NCI-H1105 (cell line): ENCODE results near the gene STAM2.
"Not testable (repeated sequence)": the region's sequence is repeated elsewhere in the genome, so short reads cannot be mapped to it uniquely, and the experiment has no call there.

Experiments
- DNase-seq: peaks from one replicate; lab custom pipeline; 2025; lab: John Stamatoyannopoulos, UW

Gene STAM2

DNA sequence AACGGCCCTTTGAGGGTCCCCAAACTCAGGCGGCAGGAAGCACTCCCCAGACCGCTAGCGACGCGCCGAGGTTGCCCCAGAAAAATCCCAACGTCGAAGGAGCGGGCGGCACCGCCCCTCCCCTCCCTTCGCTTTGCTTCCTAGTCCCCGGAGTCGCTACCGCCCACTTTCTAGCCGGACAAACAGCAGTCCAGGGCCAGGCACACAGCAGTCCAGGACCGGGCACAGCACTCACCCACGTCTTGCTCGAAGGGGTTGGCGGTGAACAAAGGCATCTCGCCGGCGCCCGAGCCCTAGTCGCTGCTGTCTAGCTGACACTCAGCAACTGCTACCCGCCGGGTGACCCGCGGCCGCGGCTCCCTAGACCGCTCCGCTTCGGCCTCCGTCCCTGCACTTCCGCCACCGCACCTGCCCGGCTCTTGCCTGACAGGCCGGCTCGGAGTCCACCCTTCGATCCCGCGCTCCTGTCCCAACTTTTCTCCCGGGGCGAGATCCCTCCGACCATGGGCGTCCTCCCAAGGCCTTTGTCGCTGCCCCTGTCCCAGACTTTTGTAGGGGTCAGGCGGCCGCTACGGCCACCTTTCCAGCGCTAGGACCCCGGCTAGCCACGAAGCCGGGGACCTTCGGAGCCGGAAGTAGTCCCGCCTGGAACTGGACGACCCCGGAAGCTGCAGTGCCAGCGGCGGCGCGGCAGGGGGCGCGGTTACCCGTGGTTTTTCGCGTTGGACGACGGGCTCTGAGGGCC is at the start of gene STAM2:
TSS of gene STAM2 (minus strand) at position 396 of the 745 bp plus-strand sequence. CDS start at position 275, 121 bp downstream.
- peak; percentile 77 for DNase-seq

DNA sequence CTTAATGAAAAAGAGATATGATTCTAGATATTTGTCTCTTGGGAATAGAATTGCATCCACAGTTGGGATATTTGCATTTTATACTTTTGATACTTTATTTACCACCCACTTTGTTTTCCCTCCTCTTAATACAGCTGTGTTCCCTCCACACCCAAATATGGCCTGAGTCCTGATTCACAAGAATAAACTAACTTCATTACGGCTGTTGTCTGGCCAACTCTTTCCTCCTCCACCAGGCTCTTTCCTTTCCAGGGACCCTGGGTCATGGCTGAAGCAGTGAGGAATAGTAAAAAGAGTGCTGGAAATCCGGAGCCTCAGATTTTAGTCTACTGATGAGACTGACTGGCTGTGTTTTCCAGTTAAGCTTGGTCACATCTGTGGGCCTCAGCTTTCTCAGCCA is 48.4 kb upstream of the STAM2 start:
- no peak for DNase-seq

DNA sequence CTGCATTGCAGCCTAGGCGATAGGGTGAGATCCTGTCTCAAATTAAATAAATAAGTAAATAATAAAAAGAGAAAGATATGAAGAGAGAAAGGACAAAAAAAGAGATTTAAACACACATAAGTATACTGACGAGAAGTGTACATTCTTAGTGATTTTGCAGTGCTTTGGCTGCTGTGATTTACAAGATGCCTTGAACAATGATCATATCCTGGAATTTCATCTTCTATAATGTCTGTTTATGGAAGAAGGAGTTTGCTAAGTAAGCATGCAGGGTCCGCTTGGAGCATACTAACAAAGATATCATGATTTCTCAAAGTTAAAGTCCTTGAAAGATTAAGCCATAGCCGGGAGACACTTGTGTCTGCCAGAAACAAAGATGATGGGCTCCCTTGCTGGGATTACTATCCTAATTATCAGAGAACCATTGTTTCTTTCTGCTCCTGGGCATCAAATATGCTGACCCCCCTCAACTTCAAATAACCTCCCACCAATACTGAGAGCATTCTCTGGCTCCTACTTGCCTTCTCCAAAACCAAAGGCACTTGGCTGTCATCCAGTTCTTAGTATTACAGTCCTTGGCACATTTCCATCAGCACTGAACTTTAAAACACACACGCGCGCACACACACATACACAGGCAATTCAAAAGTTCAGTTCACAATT is 47.5 kb upstream of the STAM2 start:
- peak; percentile 89 for DNase-seq

DNA sequence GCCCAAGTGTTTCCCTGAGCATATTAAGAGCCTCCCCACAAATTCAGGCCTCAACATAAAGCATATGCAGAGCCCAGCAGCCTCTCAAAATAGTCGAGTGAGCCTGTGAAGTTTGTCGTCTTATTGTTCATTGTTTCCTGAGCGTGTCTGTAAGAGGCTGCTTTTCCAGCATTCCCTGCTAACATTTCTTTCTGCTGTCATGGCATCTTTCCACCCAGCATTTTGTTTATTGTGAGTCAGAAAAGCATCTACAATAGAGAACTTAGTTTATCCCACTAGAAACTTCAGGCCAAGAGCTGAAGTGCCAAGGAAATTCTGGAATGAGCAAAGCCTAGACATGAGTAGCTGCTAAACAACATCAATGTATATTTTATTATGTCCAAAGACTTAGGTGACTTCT is 46.3 kb upstream of the STAM2 start:
- DNase-seq, result no peak

DNA sequence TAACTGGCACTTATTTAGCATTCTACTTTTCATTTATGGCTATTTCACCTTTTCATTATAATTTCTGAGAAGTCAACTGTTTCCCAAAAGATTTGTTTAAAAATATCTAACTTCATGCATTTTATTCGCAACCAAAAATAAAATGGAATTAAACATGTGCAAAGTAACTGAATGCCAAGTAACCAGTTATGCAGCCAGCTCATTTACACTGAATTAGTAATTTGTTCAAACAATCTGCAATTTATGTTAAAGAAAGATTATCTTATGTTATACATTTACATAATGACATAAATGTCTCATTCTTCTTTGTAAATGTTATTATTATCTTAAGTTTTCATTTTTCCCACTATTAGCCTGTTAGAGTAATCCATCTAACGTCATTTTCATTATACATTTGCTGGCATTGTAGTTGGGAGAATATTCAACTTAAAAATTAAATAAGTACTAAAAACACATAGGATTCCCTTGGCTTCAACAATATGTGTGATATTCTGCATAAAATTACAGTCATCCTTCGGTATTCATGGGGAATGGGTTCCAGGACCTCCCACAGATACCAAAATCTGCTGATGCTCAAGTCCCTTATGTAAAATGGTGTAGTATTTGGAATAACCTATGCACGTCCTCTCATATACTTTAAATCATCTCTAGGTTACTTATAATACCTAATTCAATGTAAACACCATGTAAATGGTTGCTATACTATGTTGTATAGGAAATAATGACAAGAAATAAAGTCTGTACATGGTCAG is 43.7 kb upstream of the STAM2 start:
- DNase-seq, result no peak

DNA sequence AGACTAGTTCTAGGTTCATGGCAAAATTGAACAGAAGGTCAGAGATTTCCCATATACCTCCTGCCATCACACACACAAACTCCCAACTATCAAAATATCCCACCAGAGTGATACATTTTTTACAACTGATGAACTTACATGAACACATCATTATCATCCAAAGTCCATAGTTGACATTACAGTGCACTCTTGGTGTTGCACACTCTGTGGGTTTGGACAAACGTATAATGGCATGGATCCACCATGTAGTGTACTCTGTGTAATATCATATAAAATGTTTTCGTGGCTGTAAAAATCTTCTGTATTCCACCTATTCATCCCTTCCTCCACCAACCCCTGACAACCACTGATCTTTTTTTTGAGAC is 25.9 kb upstream of the STAM2 start:
- DNase-seq, result no peak

DNA sequence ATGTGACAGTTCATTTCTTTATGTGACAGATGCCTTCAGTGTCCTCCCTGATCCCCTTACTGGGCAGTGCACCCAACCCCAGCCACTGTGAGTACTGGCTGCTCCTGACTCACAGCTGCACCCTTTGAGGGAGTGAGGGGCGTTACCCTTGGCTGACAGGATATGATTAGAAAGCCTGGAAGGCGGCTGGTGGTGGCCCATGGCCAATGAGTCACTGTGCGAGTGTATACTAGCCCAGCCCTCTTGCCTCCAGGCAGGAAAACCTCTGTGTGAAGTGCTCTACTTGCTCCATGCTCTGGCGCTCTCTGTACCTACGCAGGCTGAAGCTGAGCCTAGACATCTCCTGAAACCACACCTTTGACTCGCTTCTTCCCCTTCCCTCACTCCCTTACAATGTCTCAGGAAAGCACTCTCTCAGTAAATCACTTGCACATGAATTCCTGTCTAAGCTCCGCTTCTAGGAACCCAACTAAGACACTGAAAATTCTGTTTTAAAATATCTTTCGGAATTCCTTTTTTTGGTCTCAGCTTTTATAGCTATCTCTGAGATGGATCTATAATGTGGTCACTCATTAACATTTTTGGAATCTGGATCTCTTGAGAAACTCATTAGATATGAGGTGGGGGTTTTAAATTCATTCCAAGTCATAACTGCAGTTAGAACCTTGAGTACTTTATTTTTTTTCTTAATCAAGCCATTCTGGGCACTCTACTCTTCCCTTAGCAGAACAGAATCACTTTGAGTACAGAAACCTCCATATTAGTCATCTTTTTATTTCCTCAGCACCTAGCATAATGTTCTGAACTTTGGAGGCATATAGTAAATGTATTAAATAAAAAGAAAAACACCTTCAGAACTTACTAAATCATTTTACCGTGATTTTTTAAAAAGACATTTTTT is 25.3 kb upstream of the STAM2 start:
- DNase-seq, result no peak

DNA sequence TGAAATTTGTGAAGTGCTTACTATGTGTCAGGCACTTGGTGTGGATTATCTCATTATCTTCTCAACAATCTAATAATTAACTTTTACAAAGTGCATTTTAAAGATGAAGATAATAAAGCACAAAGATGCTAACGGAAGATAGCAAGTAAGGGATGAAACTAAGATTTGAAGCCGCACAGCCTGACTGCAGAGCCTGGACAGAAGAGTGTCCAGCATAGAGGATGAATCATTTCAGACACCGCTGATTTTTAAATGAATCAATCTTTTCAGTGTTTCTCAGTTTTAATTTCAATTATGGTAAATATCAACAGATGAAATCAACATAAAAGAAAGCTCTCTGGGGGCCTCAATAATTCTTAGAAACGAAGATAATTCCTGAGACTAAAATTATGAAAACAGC is 24.5 kb upstream of the STAM2 start:
- DNase-seq, result no peak

DNA sequence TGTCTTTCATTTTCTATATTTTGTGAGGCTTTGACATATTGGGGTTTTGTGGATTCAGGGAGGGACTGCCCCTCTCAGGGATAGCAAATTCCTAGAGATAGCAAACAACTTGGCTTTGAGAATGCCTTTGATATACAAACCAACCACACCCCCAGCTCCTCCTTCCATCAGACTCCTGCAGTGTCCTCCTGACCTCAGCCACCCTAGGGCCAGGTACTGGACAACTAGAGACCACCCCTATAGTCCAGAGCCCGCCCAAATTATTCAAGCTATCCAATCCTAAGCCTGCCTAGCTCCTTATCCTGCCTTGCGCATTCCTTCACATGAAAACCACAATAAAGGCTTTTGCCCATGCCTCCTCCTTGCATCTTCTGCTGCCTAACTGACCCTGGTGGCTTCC is 22.9 kb upstream of the STAM2 start:
- DNase-seq, result no peak

DNA sequence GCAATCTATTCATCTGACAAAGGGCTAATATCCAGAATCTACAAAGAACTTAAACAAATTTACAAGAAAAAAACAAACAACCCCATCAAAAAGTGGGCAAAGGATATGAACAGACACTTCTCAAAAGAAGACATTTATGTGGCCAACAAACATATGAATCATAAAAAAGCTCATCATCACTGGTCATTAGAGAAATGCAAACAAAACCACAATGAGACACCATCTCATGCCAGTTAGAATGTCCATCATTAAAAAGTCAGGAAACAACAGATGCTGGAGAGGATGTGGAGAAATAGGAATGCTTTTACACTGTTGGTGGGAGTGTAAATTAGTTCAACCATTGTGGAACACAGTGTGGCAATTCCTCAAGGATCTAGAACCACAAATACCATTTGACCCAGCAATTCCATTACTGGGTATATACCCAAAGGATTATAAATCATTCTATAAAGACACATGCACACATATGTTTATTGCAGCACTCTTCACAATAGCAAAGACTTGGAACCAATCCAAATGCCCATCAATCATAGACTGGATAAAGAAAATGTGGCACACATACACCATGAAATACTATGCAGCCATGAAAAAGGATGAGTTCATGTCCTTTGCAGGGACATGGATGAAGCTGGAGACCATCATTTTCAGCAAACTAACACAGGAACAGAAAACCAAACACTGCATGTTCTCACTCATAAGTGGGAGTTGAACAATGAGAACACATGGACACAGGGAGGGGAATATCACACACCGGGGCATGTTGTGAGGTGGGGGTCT is 22.1 kb upstream of the STAM2 start:
- DNase-seq, result not testable (repeated sequence)

DNA sequence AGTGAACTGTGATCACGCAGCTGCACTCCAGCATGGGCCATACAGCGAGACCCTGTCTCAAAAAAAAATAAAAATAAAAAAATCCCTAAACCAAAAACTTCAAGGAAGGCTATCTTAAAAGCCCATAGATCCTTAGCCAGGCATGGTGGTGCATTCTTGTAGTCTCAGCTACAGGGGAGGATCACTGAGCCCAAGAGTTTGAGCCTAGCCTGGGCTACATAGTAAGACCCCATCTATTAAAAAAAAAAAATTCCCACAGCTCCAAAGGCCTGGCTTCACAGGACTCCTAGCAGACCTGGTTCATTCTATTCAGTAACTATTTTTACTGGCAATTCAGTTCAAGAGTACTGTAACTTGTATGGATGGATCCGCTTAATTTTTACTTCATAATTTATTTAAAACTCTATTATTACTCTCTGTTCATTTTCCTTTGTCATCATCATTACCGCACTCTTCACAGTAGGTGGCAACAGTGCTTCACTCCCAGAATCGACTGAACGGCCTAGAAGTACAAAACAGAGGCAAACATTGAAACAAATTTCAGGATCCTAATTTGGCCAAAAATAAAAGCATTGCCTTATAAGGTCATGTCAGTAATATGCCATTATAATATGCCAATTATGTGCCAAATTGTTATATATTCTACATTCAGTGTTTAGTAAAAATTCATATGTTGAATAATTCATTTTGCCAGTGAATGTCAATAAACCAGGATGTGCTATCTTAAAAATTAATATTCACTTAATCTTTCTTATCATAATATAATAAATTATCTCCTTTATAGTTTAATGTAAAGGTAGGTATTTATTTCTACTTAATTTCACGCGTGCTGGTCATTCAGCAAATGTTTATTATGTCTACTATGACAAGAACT is 14.3 kb upstream of the STAM2 start:
- DNase-seq, result peak; percentile 41

DNA sequence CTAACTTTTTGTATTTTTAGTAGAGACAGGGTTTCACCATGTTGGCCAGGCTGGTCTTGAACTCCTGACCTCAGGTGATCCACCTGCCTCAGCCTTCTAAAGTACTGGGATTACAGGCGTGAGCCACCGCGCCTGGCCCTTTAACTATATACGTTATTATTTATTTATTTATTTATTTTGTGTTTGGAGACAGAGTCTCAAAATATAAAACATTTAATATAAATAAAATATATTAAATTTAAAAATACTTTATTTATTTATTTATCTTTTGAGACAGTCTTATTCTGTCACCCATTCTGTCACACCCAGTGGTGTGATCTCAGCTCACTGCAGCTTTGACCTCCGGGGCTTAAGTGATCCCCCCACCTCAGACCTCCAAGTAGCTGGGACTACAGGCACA is 11.2 kb upstream of the STAM2 start:
- not testable (repeated sequence) for DNase-seq

DNA sequence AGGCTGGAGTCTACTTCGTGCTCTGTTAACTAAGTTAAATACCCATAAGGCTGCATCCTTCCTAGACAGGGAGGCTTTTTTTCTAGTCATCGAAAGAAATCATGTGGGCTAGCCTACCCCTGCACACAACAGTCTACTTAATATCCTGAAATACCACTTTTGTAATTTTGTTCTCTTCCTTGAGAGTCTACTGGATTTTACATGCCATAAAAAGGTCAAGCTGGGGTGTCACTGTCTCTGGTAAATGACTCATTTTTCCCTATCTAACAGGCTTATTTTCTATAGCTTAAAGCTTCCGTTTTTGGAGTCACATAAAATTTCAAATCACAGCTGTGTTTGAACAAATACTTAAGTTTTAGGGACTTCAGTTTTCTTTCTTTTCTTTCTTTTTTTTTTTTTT is 10.7 kb upstream of the STAM2 start:
- no peak for DNase-seq

DNA sequence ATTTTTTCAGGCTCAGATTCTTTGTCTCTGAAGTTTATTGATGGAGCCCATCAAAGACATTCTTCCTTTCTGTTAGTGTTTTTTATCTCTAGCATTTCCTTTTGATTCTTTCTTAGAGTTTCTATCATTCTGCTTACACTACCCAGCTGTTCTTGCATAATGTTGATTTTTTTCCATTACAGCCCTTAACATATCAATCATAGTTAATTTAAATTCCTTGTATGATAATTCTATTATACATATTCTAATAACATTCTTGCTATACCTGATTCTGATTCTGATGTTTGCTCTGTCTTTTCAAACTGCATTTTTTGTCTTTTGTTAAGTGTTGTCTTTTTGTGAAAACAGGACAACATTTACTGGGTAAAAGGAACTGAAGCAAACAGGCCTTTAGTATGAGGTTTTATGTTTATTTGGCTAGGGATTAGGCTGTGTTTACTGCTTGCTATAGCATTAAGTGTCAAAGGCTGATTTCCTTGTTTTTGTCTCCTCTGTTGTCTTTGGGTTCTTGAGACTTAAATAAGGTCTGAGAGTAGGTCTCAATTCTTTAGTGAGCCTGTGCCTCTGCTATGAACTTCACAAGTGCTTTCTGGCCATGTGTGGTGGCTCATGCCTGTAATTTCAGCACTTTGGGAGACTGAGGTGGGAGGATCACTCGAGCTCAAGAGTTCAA is 8.0 kb upstream of the STAM2 start:
- DNase-seq, result no peak

DNA sequence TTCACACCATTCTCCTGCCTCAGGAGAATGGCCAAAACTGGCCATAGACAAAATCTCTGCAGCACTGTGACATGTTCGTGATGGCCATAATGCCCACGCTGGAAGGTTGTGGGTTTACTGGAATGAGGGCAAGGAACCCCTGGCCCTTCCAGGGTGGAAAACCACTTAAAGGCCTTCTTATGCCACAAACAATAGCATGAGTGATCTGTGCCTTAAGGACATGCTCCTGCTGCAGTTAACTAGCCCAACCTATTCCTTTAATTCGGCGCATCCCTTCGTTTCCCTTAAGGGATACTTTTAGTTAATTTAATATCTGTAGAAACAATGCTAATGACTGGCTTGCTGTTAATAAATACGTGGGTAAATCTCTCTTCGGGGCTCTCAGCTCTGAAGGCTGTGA is 2.1 kb upstream of the STAM2 start:
- not testable (repeated sequence) for DNase-seq

DNA sequence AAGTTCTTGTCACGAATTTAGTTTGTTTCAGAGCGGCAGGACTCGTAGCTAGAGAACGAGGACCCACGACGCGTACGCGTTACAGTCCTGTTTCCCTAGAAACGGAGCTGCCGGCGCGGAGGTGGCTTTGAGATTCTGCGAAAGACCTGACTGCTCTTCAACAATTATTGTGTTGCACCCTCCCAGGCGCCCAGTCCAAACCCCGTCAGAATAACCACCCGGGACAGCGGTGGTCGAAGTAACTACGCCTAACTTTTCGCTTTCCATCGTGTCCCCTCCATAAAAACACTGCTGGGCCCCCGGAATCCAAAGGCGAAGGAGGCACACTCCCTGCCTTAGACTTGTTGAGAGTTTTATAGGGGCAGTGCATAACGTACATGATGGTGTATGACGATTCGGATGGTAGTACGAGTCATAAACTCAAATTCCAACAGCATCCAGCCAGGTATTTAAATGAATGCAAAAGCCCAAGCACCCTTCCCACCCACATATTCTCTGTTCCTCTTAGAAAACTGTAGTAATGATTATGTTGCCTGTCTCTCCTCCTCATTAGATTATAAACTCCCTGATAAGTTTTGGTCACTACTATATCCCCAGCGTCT is 651 bp upstream of the STAM2 start:
- no peak for DNase-seq

DNA sequence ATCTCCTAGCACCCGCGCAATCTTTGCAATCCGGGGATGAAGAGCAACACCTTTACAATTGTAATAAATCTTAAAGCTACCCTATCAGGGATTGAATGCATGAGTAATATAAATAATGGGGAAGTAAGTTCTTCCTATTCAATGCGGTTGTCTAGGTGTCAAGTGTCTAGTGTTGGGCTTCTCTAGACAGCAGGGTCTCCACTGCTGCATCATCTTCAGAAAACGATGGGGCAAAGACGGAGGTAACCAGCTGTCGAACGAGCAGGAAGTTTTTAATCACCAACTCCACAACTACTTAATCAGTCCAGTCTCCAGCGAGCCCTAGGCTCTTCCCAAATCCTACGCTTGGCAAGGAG is 573 bp downstream of the STAM2 start:
- DNase-seq, result no peak

DNA sequence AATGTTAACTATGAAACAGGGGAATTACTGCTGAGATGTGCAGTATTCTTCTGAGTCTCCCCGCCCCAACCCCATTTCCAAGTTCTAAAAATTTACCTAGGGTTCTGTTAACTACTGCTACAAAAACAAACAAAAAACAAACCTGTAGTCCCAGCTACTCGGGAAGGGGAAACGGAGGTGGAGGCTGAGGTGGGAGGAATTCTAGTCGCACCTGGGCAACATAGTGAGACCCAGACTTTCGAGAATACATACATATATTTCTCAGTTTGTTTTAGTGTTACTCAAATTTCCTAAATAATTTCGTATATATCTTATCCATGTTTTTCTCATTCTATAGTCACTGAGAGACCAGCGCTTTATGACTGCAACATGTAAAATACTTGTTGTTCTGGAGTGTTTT is 989 bp downstream of the STAM2 start:
- no peak for DNase-seq

DNA sequence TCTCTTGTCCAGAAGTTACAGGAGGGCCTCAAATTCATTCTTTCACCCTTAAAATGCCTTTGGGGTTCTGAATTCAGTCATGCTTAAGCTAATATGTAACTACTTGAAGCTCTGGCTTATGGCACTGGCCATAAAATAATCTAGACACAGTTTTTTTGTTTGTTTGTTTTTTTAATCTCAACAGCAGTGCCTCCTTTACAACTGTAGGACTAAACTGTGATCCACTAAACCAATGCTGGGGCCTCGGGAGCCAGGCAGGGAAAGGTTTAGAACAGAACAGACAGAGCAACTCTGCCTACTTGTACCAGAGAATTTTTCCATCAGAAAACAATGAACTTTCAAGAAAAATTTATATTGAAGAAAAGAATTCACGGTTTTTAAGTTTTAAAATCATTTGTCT is 1.7 kb downstream of the STAM2 start:
- DNase-seq, result no peak
